SU-DHL-6 (cell line): ENCODE measurements around the gene TOMM7.

Experiments used
- H2AFZ ChIP-seq: fragments of 200-600 bp; sonication (generic); 2 replicates; pipeline ENCODE4 v1.6.1; 2014; ENCODE audit warnings: low read depth, mild to moderate bottlenecking, moderate library complexity, mixed read lengths, antibody characterized with exemption, low read length; ENCODE audit not compliant: severe bottlenecking
- H3F3A ChIP-seq: fragments of 200-600 bp; shearing (Covaris generic); 2 replicates; pipeline ENCODE4 v1.6.0; 2016; ENCODE audit warnings: antibody characterized with exemption, mild to moderate bottlenecking; ENCODE audit not compliant: insufficient read depth
- H3K27ac ChIP-seq: fragments of 200-600 bp; sonication (generic); 2 replicates; pipeline ENCODE4 v1.5.1; 2016; ENCODE audit warnings: low read depth, mild to moderate bottlenecking, low read length, moderate library complexity, mixed read lengths
- H3K27me3 ChIP-seq: fragments of 200-600 bp; sonication (generic), shearing (Covaris generic); 2 replicates; pipeline ENCODE4 v1.6.0; 2014; ENCODE audit warnings: mild to moderate bottlenecking, low read length
- H3K36me3 ChIP-seq: fragments of 200-600 bp; sonication (generic); 2 replicates; pipeline ENCODE4 v1.6.1; 2014; ENCODE audit warnings: mild to moderate bottlenecking, low read length, mixed read lengths
- H3K4me2 ChIP-seq: fragments of 300-600, 200-600 bp; shearing (Covaris generic), sonication (generic); 2 replicates; pipeline ENCODE4 v1.6.0; 2014; ENCODE audit warnings: low read length, low read depth, mild to moderate bottlenecking; ENCODE audit not compliant: poor library complexity, severe bottlenecking
- H3K4me3 ChIP-seq: fragments of 200-600 bp; sonication (generic); 2 replicates; pipeline ENCODE4 v1.5.1; 2014; ENCODE audit warnings: antibody characterized with exemption, low read length, mild to moderate bottlenecking, mixed read lengths; ENCODE audit not compliant: insufficient read depth, poor library complexity, severe bottlenecking
- H3K79me2 ChIP-seq: fragments of 200-600 bp; sonication (generic); 2 replicates; pipeline ENCODE4 v1.6.1; 2014; ENCODE audit warnings: mild to moderate bottlenecking, low read length, moderate library complexity; ENCODE audit not compliant: insufficient read depth
- H3K9ac ChIP-seq: fragments of 200-600 bp; sonication (generic); 2 replicates; pipeline ENCODE4 v1.7.0; 2014; ENCODE audit warnings: mild to moderate bottlenecking, low read length
- H3K9me2 ChIP-seq: fragments of 200-600 bp; sonication (generic); replicated peaks from 2 replicates; pipeline ENCODE4 v1.6.1; 2014; ENCODE audit warnings: low read length; ENCODE audit not compliant: insufficient read depth
- H3K9me3 ChIP-seq: fragments of 200-600 bp; sonication (generic); 2 replicates; pipeline ENCODE4 v1.6.1; 2014; ENCODE audit warnings: low read length, mixed read lengths; ENCODE audit not compliant: insufficient read depth
- H4K20me1 ChIP-seq: fragments of 200-600 bp; sonication (generic); 2 replicates; pipeline ENCODE4 v1.6.1; 2014; ENCODE audit warnings: low read depth, mild to moderate bottlenecking, antibody characterized with exemption, low read length, moderate library complexity, mixed read lengths
- EZH2phosphoT487 ChIP-seq: fragments of 200-600 bp; sonication (generic), shearing (Covaris generic); conservative IDR thresholded peaks from 2 replicates; pipeline ENCODE4 v1.6.1; 2018; ENCODE audit warnings: mild to moderate bottlenecking, antibody characterized with exemption, low read length, moderate library complexity, mixed read lengths
- TF ChIP-seq, protein P1 (sequence below): fragments of 200-600 bp; sonication (generic); IDR thresholded peaks from one replicate; pipeline ENCODE4 v1.5.1; 2017; ENCODE audit warnings: antibody characterized with exemption, mild to moderate bottlenecking, low read length, moderate library complexity; ENCODE audit not compliant: insufficient read depth, poor library complexity, severe bottlenecking

Gene TOMM7

DNA sequence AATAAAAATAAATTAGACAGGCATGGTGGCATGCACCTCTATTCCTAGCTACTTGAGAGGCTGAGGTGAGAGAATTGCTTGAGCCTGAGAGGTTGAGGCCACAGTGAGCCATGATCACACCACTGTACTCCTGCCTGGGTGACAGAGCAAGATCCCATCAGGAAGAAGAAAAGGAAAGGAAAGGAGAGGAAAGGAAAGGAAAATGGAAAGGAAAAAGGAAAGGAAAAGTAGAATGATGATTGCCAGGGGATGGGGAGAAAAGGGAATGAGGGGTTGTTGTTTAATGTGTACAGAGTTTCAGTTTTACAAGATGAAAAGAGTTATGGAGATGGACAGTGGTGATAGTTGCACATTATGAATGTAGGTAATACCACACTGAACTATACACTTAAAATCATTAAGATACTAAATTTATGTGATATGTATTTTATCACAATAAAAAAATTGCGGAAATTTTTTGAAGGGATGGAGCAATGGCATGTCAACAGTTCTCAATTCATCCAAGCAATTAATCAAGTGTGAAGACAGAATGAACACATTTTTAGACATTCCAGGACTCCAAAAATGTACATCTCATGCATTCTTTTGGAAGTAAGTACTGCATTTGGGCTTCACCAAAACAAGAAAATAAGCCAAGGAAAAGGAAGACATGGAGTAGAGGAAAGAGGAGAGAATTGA is 51.3 kb downstream of the TOMM7 start:
- TF ChIP-seq, protein P1, sequence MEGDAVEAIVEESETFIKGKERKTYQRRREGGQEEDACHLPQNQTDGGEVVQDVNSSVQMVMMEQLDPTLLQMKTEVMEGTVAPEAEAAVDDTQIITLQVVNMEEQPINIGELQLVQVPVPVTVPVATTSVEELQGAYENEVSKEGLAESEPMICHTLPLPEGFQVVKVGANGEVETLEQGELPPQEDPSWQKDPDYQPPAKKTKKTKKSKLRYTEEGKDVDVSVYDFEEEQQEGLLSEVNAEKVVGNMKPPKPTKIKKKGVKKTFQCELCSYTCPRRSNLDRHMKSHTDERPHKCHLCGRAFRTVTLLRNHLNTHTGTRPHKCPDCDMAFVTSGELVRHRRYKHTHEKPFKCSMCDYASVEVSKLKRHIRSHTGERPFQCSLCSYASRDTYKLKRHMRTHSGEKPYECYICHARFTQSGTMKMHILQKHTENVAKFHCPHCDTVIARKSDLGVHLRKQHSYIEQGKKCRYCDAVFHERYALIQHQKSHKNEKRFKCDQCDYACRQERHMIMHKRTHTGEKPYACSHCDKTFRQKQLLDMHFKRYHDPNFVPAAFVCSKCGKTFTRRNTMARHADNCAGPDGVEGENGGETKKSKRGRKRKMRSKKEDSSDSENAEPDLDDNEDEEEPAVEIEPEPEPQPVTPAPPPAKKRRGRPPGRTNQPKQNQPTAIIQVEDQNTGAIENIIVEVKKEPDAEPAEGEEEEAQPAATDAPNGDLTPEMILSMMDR: no peak
- no peak for TF ChIP-seq EZH2phosphoT487
- Histone ChIP-seq H3K4me2 (no peak overlapping the region), H4K20me1 (no peaks in the 10 kb centered on the region), H3K36me3 (no peaks in the 10 kb centered on the region), H3K79me2 (no peaks in the 10 kb centered on the region), H2AFZ (no peak overlapping the region), H3K4me3 (no peak overlapping the region), H3F3A (no peaks in the 10 kb centered on the region), H3K9me2 (no peaks in the 10 kb centered on the region), H3K9ac (no peak overlapping the region), H3K27me3 (no peaks in the 10 kb centered on the region), H3K27ac (no peak overlapping the region), H3K9me3 (no peaks in the 10 kb centered on the region)

DNA sequence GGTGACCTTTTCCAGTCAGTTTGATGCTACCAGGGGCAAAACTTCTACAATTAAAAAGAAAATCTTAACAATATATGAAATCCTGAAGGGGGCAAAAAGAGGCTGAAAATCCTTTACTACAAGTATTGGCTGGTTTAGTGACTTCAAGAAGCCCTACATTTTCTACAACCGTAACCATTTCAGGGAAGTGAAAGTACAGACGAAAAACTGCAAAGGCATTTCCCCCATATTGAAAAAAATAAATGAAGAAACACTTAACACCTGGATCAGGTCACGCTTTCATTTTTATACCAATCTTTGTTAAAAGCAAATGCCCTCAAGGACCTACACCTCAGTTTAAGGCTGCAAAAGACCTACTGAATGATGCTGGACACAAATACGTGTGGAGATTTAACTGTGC is 57.0 kb downstream of the TOMM7 start:
- Histone ChIP-seq H3K9me3 (no peaks in the 10 kb centered on the region), H3K27me3 (no peaks in the 10 kb centered on the region), H4K20me1 (no peaks in the 10 kb centered on the region), H2AFZ (no peak overlapping the region), H3K9ac (no peak overlapping the region), H3K4me2 (no peak overlapping the region), H3K4me3 (no peak overlapping the region), H3K79me2 (no peaks in the 10 kb centered on the region), H3K27ac (no peak overlapping the region), H3F3A (no peaks in the 10 kb centered on the region), H3K36me3 (no peaks in the 10 kb centered on the region), H3K9me2 (no peaks in the 10 kb centered on the region)
- TF ChIP-seq, protein P1: no peak
- TF ChIP-seq EZH2phosphoT487: no peak
